GM21526 (cell line): ENCODE data around the gene EIF4B.

Source experiments
- ATAC-seq: cut with Tn5 transposase; IDR thresholded peaks from one replicate; pipeline ENCODE4 v1.9.1; 2021; ENCODE audit warnings: moderate library complexity; ENCODE audit not compliant: unreplicated experiment, low FRiP score

The EIF4B gene

GRCh38 chr12:53056901-53057300 lies 50.6 kb downstream of the EIF4B start:
- ATAC-seq: no peak

DNA sequence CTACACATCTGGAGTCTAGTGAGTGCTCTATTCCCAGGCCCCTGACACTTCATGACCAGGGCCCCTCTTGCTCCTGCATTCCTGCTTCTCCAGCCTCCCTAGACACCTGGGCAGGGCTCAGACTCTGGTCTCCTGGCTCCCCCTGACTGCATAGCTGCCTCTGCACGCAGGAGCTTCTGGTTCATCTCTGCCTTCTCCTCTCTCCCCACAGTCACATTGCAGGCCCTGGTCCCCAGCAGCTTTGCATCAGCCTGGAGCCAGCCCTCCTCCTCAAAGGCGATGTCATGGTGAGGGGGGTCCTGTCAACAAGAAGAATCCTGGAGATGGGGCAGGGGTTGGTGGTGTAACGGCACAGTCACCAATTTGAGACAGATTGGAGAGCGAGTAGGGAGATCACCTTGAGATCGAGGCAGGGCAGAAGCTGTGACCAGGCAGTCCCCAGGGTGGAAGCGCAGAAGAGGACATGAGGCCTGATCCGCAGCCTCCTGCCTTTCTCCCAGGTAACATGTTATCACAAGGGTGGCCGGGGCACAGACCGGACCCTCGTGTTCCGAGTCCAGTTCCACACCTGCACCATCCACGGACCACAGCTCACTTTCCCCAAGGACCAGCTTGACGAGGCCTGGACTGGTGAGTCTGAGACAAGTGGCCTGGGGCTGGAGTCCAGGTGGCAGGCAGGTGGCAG lies 51.7 kb downstream of the EIF4B start:
- no peak for ATAC-seq

DNA sequence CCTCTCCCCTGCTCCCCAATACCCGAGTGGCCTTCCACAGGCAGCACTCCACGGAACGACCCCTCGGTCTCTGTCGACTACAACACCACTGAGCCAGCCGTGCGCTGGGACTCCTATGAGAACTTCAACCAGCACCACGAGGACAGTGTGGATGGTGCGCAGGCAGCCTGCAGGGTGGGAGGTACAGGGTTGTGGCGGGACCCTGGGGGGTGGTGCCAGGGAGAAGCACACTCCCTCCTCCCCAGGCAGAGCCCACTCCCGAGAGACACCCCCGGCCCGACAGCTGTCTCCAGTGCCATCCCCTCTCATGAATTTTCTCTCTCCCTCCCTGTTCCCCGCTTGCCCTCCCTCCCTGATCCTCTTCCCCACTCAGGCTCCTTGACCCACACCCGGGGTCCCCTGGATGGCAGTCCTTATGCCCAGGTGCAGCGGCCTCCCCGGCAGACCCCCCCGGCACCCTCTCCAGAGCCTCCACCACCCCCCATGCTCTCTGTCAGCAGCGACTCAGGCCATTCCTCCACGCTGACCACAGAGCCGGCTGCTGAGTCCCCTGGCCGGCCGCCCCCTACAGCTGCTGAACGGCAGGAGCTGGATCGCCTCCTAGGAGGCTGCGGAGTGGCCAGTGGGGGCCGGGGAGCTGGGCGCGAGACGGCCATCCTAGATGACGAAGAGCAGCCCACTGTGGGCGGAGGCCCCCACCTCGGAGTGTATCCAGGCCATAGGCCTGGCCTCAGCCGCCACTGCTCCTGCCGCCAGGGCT lies 52.6 kb downstream of the EIF4B start:
- ATAC-seq: no peak

GRCh38 chr12:53059434-53060063 lies 53.3 kb downstream of the EIF4B start:
- no peak for ATAC-seq

- ATAC-seq: no peak
These were observed 53.9 kb downstream of the EIF4B start for GRCh38 chr12:53060064-53060720.

GRCh38 chr12:53060721-53061276 lies 54.5 kb downstream of the EIF4B start:
- no peak for ATAC-seq

DNA sequence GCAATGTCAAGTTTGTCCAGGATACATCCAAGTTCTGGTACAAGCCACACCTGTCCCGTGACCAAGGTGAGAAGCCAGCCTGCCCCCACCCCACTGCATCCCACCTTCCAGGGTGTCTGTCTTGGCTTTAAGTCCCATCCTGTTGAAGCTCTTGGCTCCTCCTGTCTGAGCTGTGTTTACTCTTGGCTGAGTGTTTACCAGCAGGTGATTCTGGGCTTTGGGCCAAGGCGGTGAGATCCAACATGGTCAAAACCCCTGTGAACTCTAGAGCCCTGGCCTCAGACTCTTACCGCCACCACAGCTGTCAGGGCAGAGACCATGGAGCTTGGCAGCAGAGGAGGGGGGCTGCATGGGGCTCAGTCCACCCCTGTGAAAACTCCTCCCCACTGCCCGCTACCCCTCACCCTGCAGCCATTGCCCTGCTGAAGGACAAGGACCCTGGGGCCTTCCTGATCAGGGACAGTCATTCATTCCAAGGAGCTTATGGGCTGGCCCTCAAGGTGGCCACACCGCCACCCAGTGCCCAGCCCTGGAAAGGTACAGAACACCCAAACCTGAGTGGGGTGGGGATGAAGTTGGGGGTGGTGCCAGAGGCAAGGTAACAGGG lies 55.3 kb downstream of the EIF4B start:
- no peak for ATAC-seq

GRCh38 chr12:53062011-53062961 lies 56.0 kb downstream of the EIF4B start:
- ATAC-seq: no peak

GRCh38 chr12:53062977-53063707 lies 56.9 kb downstream of the EIF4B start:
- ATAC-seq: no peak

- ATAC-seq: no peak
These were observed 57.7 kb downstream of the EIF4B start for GRCh38 chr12:53063708-53064612.

GRCh38 chr12:53064613-53065436 lies 58.6 kb downstream of the EIF4B start:
- ATAC-seq: no peak

- no peak for ATAC-seq
These were observed 59.2 kb downstream of the EIF4B start for GRCh38 chr12:53065470-53065869.

DNA sequence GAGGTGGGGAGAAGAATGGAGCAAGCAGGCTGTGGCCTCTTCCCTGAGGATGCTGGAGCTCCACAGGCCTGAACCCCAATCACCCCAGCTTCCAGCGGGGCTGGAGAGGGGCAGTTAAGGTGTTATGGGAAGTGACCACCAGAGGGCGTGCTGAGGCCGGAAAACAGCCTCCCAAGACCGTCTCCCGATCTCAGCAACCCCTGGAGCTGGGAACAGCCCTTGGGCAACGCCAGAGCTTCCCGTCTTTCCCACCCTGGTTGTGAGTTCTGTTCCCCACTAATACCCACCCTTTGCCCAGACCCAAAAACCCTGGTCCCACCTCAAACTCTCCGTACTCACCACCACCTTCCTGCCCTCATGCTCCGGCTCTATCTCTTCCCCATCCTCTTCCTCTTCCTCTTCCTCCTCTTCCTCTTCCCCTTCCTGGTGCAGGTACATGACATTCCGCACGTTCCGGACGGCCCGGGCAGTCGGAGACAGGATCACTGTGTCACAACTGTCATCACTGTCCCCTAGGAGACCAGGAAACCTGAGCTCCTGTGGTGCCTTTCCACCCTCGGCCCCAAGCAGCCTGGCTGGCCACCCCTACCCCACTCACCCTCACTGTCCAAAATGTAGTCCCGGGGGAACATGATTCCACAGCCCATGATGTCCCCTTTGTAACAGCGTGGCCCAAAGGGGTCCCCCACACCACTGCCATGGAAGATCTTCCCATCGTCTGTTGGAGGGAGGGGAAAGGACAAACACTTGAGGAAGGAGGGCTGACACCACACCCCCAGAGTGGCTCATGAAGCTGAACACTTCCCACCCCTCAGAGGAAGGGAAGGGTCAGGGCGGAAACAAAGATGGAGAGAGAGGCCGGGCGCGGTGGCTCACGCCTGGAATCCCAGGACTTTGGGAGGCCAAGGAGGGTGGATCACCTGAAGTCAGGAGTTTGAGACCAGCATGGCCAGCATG lies 60.0 kb downstream of the EIF4B start:
- no peak for ATAC-seq

DNA sequence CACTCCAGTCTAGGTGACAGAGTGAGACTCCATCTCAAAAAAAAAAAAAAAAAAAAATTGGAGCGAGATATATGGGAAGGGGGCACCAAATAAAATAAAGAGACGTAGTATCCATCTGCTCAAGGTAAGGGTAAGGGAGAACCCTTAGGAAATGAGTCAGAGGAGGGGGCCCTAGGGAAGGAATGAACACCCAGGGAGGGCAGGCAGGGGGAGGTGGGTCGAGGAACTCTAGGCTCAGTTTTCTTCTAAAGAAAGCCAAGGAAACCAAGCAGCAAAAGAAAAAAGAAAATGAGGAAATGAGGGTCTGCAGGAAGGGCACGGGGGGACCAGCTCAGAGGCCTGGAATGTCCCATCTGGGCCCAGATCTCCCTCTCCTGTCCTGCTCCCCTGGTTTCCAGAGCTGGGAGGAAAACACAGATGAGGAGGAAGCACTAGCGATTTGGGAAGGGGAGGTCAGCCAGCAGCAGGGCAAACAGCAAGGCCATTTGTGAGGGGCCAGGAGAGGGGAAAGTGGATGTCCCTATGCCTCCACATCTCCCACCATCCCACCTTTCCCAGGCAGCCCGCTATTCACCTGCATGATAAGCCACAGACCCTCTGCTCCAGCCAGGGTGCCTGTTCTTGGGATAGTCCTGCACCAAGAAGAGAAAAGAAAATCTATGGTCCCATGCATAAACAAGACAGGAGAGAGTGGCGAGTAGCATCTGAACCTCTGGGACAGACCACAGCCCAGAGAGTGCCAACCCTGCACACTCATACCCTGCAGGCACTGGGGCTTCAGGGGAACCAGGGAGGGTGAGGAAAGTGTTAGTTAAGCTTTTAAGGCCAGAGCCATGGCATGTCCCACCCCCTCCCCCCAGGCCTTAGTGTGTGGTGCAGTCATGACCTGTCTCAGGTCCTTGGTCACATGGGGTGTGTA lies 61.1 kb downstream of the EIF4B start:
- no peak for ATAC-seq
